GM18508 (cell line): Measurements from ENCODE around the gene CTIF.

ENCODE experiments used
- ATAC-seq: cut with Tn5 transposase; IDR thresholded peaks from one replicate; pipeline ENCODE4 v1.9.1; 2021; ENCODE audit warnings: moderate number of reproducible peaks; ENCODE audit not compliant: insufficient read depth, unreplicated experiment

The CTIF gene

GRCh38 chr18:48616484-48617255 lies 77.8 kb downstream of the CTIF start:
- ATAC-seq: no peak

GRCh38 chr18:48617844-48618497 lies 79.1 kb downstream of the CTIF start:
- ATAC-seq: no peak

- ATAC-seq: no peak
Measured at GRCh38 chr18:48619016-48619415, 80.2 kb downstream of the CTIF start.

GRCh38 chr18:48619501-48619900 lies 80.7 kb downstream of the CTIF start:
- ATAC-seq: no peak

GRCh38 chr18:48620071-48620470 lies 81.2 kb downstream of the CTIF start:
- ATAC-seq: no peak

GRCh38 chr18:48621240-48621639 lies 82.4 kb downstream of the CTIF start:
- no peak for ATAC-seq

- no peak for ATAC-seq
Measured at GRCh38 chr18:48621815-48622555, 83.2 kb downstream of the CTIF start.

DNA sequence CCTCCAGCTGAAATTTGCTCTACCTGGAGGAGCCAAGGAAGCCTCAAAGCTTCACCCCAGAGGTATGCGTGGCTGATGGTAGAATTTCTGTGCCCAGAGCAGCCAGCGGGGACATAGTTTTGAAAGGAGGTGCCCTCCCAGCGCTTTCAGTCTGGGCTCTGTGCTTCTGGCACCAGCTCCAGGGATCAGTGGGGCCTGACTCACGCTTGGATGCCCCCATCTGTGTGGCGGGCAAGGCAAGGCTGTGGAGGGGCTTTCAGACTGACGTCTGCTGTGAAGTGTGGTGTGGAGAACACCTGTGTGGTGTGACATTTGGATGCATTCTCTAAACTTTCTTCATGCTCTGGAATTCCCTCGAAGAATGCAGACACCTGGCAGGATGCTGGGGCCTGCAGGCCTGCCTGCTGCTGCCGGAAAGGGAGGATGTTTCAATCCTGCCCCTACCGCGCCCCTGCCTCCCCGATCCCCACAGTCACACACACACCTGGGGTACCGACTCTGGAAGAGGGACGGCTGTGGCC lies 84.1 kb downstream of the CTIF start:
- no peak for ATAC-seq

- no peak for ATAC-seq
Measured at GRCh38 chr18:48623468-48624235, 84.8 kb downstream of the CTIF start.

DNA sequence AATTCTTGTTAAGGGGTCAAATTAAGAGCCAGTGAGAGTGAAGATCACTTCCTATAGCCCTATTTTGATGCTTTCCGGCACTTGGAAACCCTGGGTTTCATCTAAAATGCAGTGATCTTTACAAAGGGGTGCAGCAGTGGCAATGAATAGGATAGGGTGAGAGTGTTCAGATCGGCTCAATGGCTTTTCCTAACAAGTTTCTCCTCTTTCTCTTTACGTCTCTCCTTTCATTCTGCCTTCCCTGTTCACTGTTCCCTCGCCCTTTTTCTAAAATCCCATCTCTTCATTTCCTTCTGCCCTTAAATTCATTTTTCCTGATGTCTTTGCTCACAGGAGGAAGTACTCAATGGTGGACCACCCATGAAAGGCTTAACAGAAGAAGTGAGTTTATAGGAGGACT lies 86.0 kb downstream of the CTIF start:
- no peak for ATAC-seq

DNA sequence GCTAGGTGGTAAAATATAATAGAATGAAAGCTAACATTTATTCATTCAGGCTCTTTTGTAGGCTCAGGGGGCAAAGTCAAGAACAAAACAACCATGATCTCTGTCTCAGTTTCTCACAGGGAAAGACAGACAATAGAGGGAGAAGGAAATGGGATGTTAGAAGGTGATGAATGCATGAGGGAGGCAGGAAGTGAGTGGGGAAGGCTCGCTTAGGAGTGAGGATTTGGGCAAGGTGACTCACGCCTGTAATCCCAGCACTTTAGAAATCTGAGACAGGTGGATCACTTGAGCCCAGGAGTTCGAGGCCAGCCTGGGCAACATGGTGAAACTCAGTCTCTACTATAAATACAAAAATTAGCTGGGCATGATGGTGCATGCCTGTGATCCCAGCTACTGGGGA lies 88.4 kb downstream of the CTIF start:
- no peak for ATAC-seq

DNA sequence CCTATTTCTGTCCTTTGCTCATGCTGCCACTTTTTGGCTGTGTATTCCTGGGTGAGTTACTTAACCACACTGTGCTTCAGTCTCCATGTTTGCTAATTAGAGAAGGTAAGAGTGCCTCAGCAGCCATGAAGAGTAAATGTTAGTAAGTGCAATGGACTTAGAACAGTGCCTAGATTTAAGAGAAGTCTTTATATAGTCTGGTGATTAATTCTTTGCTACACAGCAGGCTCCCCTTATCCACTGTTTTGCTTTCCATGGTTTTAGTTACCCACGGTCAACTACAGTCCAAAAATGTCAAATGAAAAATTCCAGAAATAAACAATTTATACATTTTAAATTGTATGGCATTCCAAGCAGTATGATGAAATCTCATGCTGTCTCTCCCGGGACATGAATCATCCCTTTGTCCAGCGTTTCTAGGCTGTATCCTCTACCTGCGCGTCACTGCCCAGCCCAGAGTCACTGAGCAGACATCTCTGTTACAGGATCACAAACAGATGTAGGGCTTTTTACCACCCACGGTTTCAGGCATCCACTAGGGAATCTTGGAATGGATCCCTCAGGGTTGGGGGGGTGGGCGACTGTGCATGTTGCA lies 91.0 kb downstream of the CTIF start:
- ATAC-seq: no peak

- no peak for ATAC-seq
Measured at GRCh38 chr18:48631851-48632250, 93.0 kb downstream of the CTIF start.

- no peak for ATAC-seq
Measured at GRCh38 chr18:48632676-48633257, 93.9 kb downstream of the CTIF start.

GRCh38 chr18:48634491-48634890 lies 95.7 kb downstream of the CTIF start:
- no peak for ATAC-seq

GRCh38 chr18:48634975-48635374 lies 96.1 kb downstream of the CTIF start:
- ATAC-seq: no peak

GRCh38 chr18:48635806-48636205 lies 97.0 kb downstream of the CTIF start:
- ATAC-seq: no peak

- ATAC-seq: no peak
Measured at GRCh38 chr18:48636436-48636835, 97.6 kb downstream of the CTIF start.

GRCh38 chr18:48637081-48637990 lies 98.5 kb downstream of the CTIF start:
- ATAC-seq: no peak
